SU-DHL-6 (cell line): ENCODE data around the gene ABCG1.
A peak's percentile ranks its signal among the peaks of the same experiment; 100 is the strongest.

Source experiments
- H2AFZ ChIP-seq: fragments of 200-600 bp; sonication (generic); 2 replicates; pipeline ENCODE4 v1.6.1; 2014; ENCODE audit warnings: low read depth, mild to moderate bottlenecking, moderate library complexity, mixed read lengths, antibody characterized with exemption, low read length; ENCODE audit not compliant: severe bottlenecking
- H3F3A ChIP-seq: fragments of 200-600 bp; shearing (Covaris generic); 2 replicates; pipeline ENCODE4 v1.6.0; 2016; ENCODE audit warnings: antibody characterized with exemption, mild to moderate bottlenecking; ENCODE audit not compliant: insufficient read depth
- H3K27ac ChIP-seq: fragments of 200-600 bp; sonication (generic); 2 replicates; pipeline ENCODE4 v1.5.1; 2016; ENCODE audit warnings: low read depth, mild to moderate bottlenecking, low read length, moderate library complexity, mixed read lengths
- H3K27me3 ChIP-seq: fragments of 200-600 bp; sonication (generic), shearing (Covaris generic); 2 replicates; pipeline ENCODE4 v1.6.0; 2014; ENCODE audit warnings: mild to moderate bottlenecking, low read length
- H3K36me3 ChIP-seq: fragments of 200-600 bp; sonication (generic); 2 replicates; pipeline ENCODE4 v1.6.1; 2014; ENCODE audit warnings: mild to moderate bottlenecking, low read length, mixed read lengths
- H3K4me2 ChIP-seq: fragments of 300-600, 200-600 bp; shearing (Covaris generic), sonication (generic); 2 replicates; pipeline ENCODE4 v1.6.0; 2014; ENCODE audit warnings: low read length, low read depth, mild to moderate bottlenecking; ENCODE audit not compliant: poor library complexity, severe bottlenecking
- H3K4me3 ChIP-seq: fragments of 200-600 bp; sonication (generic); 2 replicates; pipeline ENCODE4 v1.5.1; 2014; ENCODE audit warnings: antibody characterized with exemption, low read length, mild to moderate bottlenecking, mixed read lengths; ENCODE audit not compliant: insufficient read depth, poor library complexity, severe bottlenecking
- H3K79me2 ChIP-seq: fragments of 200-600 bp; sonication (generic); 2 replicates; pipeline ENCODE4 v1.6.1; 2014; ENCODE audit warnings: mild to moderate bottlenecking, low read length, moderate library complexity; ENCODE audit not compliant: insufficient read depth
- H3K9ac ChIP-seq: fragments of 200-600 bp; sonication (generic); 2 replicates; pipeline ENCODE4 v1.7.0; 2014; ENCODE audit warnings: mild to moderate bottlenecking, low read length
- H3K9me2 ChIP-seq: fragments of 200-600 bp; sonication (generic); replicated peaks from 2 replicates; pipeline ENCODE4 v1.6.1; 2014; ENCODE audit warnings: low read length; ENCODE audit not compliant: insufficient read depth
- H3K9me3 ChIP-seq: fragments of 200-600 bp; sonication (generic); 2 replicates; pipeline ENCODE4 v1.6.1; 2014; ENCODE audit warnings: low read length, mixed read lengths; ENCODE audit not compliant: insufficient read depth
- H4K20me1 ChIP-seq: fragments of 200-600 bp; sonication (generic); 2 replicates; pipeline ENCODE4 v1.6.1; 2014; ENCODE audit warnings: low read depth, mild to moderate bottlenecking, antibody characterized with exemption, low read length, moderate library complexity, mixed read lengths
- CTCF ChIP-seq: fragments of 200-600 bp; sonication (generic); IDR thresholded peaks from one replicate; pipeline ENCODE4 v1.5.1; 2017; ENCODE audit warnings: antibody characterized with exemption, mild to moderate bottlenecking, low read length, moderate library complexity; ENCODE audit not compliant: insufficient read depth, poor library complexity, severe bottlenecking
- EZH2phosphoT487 ChIP-seq: fragments of 200-600 bp; sonication (generic), shearing (Covaris generic); conservative IDR thresholded peaks from 2 replicates; pipeline ENCODE4 v1.6.1; 2018; ENCODE audit warnings: mild to moderate bottlenecking, antibody characterized with exemption, low read length, moderate library complexity, mixed read lengths

Gene ABCG1

GRCh38 chr21:42230636-42231035, 11.7 kb downstream of the ABCG1 start:
- Histone ChIP-seq H2AFZ (no peak overlapping the region), H3K4me2 (no peak overlapping the region)

GRCh38 chr21:42231756-42232155, 12.8 kb downstream of the ABCG1 start:
- Histone ChIP-seq H3K4me3 (no peak overlapping the region), H3K9ac (no peak overlapping the region), H3K9me2 (no peaks in the 10 kb centered on the region), H3K79me2 (no peaks in the 10 kb centered on the region), H2AFZ (no peak overlapping the region), H3K9me3 (no peaks in the 10 kb centered on the region), H3K36me3 (no peaks in the 10 kb centered on the region), H3F3A (peaks cover 27% of the 10 kb centered on the region), H3K4me2 (no peak overlapping the region), H3K27me3 (no peaks in the 10 kb centered on the region), H3K27ac (peak overlapping the region; percentile 96), H4K20me1 (no peaks in the 10 kb centered on the region)
- no peak for TF ChIP-seq EZH2phosphoT487
- no peak for TF ChIP-seq CTCF

More at GRCh38 chr21:42230636-42231035, 11.7 kb downstream of the ABCG1 start:
- H3K9me3 ChIP-seq = no peaks in the 10 kb centered on the region
- no peak overlapping the region for H3K4me3 ChIP-seq
- H3K9ac ChIP-seq = no peak overlapping the region
- H3F3A ChIP-seq = peaks cover 21% of the 10 kb centered on the region
- no peaks in the 10 kb centered on the region for H3K27me3 ChIP-seq
- no peak for TF ChIP-seq CTCF
- TF ChIP-seq EZH2phosphoT487 = no peak
- H3K36me3 ChIP-seq = no peaks in the 10 kb centered on the region
- no peaks in the 10 kb centered on the region for H3K79me2 ChIP-seq
- H3K9me2 ChIP-seq = no peaks in the 10 kb centered on the region
- H3K27ac ChIP-seq = no peak overlapping the region
- no peaks in the 10 kb centered on the region for H4K20me1 ChIP-seq

- Histone ChIP-seq H3K27me3 (no peaks in the 10 kb centered on the region), H3K9ac (peak overlapping the region; percentile 35), H3K36me3 (no peaks in the 10 kb centered on the region), H3K27ac (peak overlapping the region; percentile 96), H3K4me3 (no peak overlapping the region), H3F3A (peaks cover 31% of the 10 kb centered on the region), H3K9me2 (no peaks in the 10 kb centered on the region), H3K9me3 (no peaks in the 10 kb centered on the region), H3K4me2 (peak overlapping the region; percentile 59), H2AFZ (peak overlapping the region; percentile 11), H3K79me2 (no peaks in the 10 kb centered on the region), H4K20me1 (no peaks in the 10 kb centered on the region)
- TF ChIP-seq CTCF = no peak
- TF ChIP-seq EZH2phosphoT487 = no peak
Observed at GRCh38 chr21:42232176-42232825, 13.4 kb downstream of the ABCG1 start.
